Activated CD8-positive, alpha-beta memory T cell treated with anti-CD3 and anti-CD28 coated beads for 48 hours (primary cell): ENCODE measurements around the gene LACTB.
A peak's percentile ranks its signal among the peaks of the same experiment; 100 is the strongest.

Experiments used
- DNase-seq, 3 experiments: peaks; one replicate each; pipeline ENCODE4 v3.0.0-alpha.2; 2020; ENCODE audit warnings: low read depth in 2 of 3, low spot score in 2 of 3

Gene LACTB, protein sequence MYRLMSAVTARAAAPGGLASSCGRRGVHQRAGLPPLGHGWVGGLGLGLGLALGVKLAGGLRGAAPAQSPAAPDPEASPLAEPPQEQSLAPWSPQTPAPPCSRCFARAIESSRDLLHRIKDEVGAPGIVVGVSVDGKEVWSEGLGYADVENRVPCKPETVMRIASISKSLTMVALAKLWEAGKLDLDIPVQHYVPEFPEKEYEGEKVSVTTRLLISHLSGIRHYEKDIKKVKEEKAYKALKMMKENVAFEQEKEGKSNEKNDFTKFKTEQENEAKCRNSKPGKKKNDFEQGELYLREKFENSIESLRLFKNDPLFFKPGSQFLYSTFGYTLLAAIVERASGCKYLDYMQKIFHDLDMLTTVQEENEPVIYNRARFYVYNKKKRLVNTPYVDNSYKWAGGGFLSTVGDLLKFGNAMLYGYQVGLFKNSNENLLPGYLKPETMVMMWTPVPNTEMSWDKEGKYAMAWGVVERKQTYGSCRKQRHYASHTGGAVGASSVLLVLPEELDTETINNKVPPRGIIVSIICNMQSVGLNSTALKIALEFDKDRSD

GRCh38 chr15:63121382-63122001, at the start of gene LACTB:
TSS of gene LACTB (plus strand) at chr15:63121861. CDS start at chr15:63121872, 11 bp downstream.
- DNase-seq: peak; percentile 58 to 74 (median 63)

DNA sequence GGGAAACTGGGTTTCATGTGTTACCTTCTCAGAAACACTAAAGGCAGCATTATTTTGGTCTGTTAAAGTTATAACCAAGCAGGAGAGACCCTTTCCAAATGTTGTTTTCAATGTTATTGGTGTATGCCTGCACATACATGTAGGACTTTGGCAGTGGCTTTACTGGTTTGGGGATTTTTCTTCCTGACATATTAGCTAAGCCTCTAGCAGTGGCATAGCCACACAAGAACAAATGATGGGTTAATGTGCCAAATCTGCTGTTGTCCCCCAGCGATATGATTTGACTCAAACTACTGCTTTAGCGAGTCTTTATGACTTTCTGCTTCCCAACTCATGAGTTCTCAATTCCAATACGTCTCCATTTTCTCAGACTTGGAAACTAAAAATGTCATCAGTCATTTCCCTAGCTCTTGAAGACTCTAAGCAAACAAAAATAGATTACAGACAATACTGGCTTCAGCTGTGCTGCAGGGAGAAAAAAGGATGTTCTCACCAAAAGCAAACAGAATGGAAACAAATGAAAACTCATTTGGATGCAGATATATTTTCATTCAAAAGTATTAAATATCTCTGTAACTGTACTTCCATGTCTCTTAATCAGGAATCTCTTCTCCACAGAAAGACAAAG, 49.5 kb upstream of the LACTB start:
- DNase-seq: no peak

GRCh38 chr15:63072809-63073277, 48.8 kb upstream of the LACTB start:
- DNase-seq: no peak

DNA sequence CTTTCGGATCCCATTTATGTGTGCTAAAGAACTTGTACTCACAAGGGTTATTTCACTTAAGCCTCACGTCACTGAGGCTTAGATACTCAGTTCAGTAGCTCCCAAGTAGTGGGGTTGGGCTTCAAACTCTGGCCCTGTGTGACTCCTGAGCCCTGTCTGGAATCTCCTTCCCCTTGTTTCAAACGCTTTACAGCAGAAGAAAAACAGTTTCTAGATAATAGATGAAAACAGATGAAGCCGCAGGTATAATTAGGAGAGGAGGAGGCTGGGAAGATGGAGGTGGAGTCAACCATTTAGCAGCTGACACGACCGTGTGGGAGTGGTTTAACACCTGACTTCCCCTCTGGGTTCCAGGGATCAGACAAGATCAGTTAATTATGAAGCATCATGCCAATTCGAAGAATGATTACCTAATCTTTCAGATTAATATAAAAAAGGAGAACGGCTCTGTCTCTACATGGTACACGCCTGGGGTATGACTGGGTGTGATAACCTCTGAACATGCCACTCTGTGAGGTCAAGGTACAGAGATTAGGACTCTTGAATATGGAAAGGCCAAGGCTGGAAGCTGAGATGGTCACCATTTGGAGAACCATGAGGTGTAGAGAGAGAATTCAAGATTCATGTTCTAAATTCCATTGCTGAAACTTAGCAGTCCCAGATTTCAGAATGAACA, 48.0 kb upstream of the LACTB start:
- no peak for DNase-seq

DNA sequence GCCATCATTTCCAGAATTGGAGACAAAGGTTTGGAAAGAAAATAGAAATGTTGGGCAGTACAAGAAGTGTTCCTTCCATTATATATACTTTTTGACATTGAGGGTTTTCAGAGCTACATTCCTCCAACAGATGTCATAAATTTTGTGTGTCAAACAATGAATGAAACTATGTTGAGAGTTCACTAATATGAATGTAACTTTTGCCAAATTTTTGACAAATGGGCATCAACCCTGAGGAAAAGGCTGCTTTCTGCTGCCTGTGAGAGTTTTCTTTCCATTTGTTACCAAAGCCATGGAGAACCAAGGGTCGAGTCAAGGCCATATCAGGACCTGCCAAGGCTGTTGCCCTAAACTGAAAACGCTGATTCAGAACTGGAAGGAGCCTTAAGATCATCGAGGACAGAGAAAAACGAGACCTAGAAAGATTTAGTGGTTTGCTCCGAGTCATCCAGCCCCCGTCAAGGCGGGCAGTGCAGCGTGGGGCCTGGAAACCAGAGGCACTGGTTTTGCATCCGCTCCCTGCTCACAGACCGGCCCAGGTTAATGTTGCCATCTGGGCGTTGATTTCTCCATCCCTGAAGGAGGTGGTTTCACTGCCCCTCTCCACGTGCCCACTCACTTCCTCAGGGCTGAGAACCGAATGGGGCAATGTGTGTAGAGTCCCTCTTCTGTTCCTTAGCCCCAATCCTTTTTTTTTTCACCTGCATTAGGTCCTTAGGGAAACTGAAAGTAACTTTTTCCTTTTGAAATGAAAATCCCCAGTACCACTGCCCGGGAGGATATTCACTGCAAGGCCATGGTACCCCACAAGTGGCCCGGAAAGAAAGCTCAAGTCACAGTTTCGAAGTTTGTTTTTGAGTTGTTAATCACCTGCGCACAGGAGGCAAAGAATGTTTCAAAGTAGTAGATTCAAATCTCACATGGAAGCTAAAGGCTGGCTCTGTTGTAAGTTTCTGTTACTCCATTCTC, 46.4 kb upstream of the LACTB start:
- no peak for DNase-seq

GRCh38 chr15:63075984-63076713, 45.5 kb upstream of the LACTB start:
- DNase-seq: no peak

- DNase-seq: no peak
These were observed 45.0 kb upstream of the LACTB start for GRCh38 chr15:63076714-63077046.

- DNase-seq: no peak
These were observed 43.7 kb upstream of the LACTB start for GRCh38 chr15:63077952-63078351.

GRCh38 chr15:63079947-63080626, 41.6 kb upstream of the LACTB start:
- DNase-seq: no peak

GRCh38 chr15:63080634-63081250, 40.9 kb upstream of the LACTB start:
- DNase-seq: no peak

DNA sequence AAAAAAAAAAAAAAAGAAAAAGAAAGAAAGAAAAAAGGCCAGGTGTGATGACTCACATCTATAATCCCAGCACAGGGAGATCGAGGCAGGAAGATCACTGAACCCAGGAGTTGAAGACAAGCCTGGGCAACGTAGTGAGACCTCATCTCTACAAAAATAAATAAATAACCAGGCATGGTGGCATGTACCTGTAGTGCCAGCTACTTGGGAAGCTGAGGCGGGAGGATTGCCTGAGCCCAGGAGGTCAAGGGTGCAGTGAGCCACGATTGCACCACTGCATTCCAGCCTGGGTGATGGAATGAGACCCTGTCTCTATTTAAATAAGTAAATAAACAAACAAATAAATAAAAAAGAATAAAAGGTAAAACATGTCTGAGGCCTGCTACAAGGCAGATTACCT, 39.3 kb upstream of the LACTB start:
- DNase-seq: no peak

GRCh38 chr15:63083044-63083443, 38.6 kb upstream of the LACTB start:
- no peak for DNase-seq

DNA sequence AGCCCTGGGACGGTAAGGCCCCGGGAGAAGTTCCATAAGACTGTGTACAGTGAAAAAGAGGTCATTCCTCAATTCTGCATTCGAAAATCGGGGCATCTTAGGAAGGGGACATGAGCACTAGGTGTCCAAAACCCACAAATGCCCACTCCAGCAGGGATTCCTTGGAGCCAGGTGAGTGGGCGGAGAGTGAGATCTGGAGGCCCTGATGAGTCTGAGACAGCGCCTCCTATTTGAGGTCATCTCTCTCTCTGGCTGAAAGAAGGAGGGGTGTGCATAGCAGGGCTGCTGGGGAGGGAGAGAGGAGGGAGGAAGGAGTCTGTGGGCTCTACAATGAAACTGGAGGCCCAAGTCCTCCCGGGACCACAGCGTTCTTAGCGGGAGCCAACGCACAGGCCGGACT, 38.1 kb upstream of the LACTB start:
- no peak for DNase-seq

DNA sequence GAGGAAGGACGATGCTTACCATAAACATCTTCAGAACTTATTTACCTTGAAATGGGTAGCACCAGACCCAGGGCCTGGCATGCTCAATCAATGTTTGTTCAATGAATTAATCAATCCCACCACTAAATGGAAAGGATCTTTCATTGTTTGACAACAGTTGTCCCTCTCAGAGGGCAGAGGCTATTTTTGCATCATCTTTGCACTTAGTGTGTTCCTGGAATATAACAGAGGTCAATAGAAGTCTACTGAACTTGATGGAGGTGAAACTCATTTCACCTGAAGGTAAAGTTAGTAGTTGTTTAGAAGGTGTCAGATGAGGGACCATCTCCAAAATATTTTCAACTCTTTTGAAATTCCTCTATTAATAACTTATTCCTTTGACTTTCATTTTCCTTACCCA, 36.9 kb upstream of the LACTB start:
- no peak for DNase-seq

- no peak for DNase-seq
These were observed 36.4 kb upstream of the LACTB start for GRCh38 chr15:63085289-63085688.

GRCh38 chr15:63086271-63086670, 35.4 kb upstream of the LACTB start:
- no peak for DNase-seq

DNA sequence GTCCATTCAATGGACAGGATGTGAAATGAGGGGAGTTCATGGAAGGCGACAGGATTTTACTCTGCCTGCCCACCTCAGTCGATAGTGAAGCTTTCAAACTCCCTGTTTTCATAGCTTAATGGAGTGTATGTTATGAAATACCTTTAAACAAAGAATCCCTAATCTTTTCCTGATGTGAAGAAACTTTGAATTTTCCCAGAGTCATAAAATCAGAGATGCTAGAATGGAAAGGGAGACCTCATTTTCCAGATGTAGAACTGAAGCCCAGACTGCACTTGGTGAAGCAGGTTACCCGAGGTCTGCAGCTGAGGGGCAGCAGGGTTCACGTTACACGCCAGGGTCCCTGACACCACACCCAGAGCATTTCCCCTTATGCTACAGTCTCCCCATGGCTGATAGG, 34.7 kb upstream of the LACTB start:
- no peak for DNase-seq

DNA sequence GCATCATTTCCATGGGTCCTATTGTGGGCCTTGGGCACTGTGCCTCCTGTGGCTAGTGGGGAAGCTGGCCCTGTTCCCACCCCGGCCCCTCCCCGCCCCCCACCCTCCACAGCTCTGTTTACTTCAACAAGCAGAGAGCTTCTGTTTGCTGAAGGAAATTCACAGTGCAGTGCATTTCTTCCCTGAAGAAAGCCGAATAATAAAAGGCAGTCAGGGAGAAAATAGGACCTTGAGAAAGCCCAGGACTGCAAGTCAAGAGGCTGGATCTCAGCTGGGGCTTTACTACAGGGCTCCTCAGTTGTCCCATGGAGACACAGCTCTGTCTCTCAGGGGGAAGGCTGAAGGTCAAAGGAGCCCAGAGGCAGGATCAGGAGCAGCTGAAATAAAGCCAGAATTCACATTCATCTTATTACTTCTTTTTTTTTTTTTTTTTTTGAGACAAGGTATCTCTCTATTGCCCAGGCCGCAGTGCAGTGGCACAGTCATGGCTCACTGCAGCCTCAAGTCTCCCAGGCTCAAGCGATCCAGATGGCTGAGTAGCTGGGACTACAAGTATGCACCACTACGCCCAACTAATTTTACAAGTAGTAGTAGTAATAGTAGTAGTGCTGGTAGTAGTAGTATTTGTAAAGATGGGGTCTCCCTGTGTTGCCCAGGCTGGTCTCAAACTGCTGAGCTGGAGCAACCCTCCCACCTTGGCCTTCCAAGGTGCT, 33.0 kb upstream of the LACTB start:
- DNase-seq: no peak
